ENCODE measurements around the gene PHACTR2. TPM values are rescaled to one million over a fixed set of nuclear protein-coding genes. Genes with fewer than 3 reads are reported as not detected.

PHACTR2 gene
- total RNA-seq, 1 experiment from 2014 or later = 27.6 TPM

DNA sequence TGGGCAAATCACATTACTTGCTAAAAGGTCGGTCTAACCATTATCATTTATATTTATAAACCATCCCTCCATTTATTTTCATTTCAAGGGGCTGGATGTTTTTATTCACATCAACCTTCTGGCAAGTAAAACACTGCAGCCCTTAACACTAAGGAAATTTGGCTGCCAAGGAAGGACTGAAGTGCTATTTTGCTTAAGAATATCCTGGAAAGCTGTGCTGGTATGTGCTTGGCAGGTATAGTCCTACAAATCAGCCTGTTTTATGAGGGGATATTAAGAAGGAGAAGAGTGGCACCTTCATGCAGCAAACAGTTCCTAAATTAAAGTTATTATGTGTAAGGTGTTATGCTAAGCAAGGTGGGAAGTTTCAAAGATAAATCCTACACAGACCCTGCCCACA lies 9.8 kb downstream of the PHACTR2 start:
- ChIA-PET POLR2A (no interaction called here), CTCF (no interaction called here), RAD21 (ENCODE audit: low non-redundant PET in 1 of 2, low total read pairs in 2 of 2, uncharacterized antibody in 2 of 2, unreplicated experiment in 2 of 2) (no interaction called here)
- peaks cover 0 to 3% of the 10 kb centered on the region in 2 experiments; a peak in 2 of 4 replicates for H3K4me1 ChIP-seq (ENCODE audit: control insufficient read depth in 1 of 2, insufficient read depth in 2 of 2, low read length in 2 of 2)
- no peak overlapping the region for H2AFZ ChIP-seq (ENCODE audit: low read depth, low read length, poor library complexity, severe bottlenecking)
- no peak overlapping the region for H3K4me3 ChIP-seq (replicated peaks in 1 of 2; ENCODE audit: low read depth in 1 of 2, low read length in 2 of 2)
- H3K79me2 ChIP-seq (ENCODE audit: insufficient read depth, low read length) = peaks cover 20% of the 10 kb centered on the region; the same call in 1 of the 2 replicates
- intact Hi-C loops (cut with micrococcal nuclease) = no loop called here
- H3K9ac ChIP-seq (ENCODE audit: low read length) = no peak overlapping the region
- BruUV-seq (replicated peaks) = no TSS peak
- no peaks in the 10 kb centered on the region for H3K36me3 ChIP-seq (ENCODE audit: control insufficient read depth in 1 of 2, insufficient read depth in 2 of 2, low read length in 2 of 2)
- no peaks in the 10 kb centered on the region for H3K27me3 ChIP-seq (ENCODE audit: insufficient read depth, low read length)
- TF ChIP-seq YY1 (IDR thresholded peaks at IDR 0.05; ENCODE audit: extremely low read depth, insufficient replicate concordance, low read depth, low read length) = no peak
- TF ChIP-seq POLR2AphosphoS5 (IDR thresholded peaks at IDR 0.05; ENCODE audit: low read depth, low read length) = no peak
- TF ChIP-seq ZFX (IDR thresholded peaks at IDR 0.05) = no peak
- TF ChIP-seq, protein P1, sequence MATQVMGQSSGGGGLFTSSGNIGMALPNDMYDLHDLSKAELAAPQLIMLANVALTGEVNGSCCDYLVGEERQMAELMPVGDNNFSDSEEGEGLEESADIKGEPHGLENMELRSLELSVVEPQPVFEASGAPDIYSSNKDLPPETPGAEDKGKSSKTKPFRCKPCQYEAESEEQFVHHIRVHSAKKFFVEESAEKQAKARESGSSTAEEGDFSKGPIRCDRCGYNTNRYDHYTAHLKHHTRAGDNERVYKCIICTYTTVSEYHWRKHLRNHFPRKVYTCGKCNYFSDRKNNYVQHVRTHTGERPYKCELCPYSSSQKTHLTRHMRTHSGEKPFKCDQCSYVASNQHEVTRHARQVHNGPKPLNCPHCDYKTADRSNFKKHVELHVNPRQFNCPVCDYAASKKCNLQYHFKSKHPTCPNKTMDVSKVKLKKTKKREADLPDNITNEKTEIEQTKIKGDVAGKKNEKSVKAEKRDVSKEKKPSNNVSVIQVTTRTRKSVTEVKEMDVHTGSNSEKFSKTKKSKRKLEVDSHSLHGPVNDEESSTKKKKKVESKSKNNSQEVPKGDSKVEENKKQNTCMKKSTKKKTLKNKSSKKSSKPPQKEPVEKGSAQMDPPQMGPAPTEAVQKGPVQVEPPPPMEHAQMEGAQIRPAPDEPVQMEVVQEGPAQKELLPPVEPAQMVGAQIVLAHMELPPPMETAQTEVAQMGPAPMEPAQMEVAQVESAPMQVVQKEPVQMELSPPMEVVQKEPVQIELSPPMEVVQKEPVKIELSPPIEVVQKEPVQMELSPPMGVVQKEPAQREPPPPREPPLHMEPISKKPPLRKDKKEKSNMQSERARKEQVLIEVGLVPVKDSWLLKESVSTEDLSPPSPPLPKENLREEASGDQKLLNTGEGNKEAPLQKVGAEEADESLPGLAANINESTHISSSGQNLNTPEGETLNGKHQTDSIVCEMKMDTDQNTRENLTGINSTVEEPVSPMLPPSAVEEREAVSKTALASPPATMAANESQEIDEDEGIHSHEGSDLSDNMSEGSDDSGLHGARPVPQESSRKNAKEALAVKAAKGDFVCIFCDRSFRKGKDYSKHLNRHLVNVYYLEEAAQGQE (IDR thresholded peaks at IDR 0.05; ENCODE audit: low read depth) = no peak
- TF ChIP-seq, protein P2, sequence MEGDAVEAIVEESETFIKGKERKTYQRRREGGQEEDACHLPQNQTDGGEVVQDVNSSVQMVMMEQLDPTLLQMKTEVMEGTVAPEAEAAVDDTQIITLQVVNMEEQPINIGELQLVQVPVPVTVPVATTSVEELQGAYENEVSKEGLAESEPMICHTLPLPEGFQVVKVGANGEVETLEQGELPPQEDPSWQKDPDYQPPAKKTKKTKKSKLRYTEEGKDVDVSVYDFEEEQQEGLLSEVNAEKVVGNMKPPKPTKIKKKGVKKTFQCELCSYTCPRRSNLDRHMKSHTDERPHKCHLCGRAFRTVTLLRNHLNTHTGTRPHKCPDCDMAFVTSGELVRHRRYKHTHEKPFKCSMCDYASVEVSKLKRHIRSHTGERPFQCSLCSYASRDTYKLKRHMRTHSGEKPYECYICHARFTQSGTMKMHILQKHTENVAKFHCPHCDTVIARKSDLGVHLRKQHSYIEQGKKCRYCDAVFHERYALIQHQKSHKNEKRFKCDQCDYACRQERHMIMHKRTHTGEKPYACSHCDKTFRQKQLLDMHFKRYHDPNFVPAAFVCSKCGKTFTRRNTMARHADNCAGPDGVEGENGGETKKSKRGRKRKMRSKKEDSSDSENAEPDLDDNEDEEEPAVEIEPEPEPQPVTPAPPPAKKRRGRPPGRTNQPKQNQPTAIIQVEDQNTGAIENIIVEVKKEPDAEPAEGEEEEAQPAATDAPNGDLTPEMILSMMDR (IDR thresholded peaks at IDR 0.05 in 2 of 3, conservative IDR thresholded peaks at IDR 0.05 in 1 of 3; ENCODE audit: borderline replicate concordance in 1 of 3, insufficient read depth in 1 of 3, low read depth in 2 of 3, low read length in 2 of 3) = no peak
- TF ChIP-seq SP1 (IDR thresholded peaks at IDR 0.05; ENCODE audit: low read depth) = no peak
- TF ChIP-seq, protein P3, sequence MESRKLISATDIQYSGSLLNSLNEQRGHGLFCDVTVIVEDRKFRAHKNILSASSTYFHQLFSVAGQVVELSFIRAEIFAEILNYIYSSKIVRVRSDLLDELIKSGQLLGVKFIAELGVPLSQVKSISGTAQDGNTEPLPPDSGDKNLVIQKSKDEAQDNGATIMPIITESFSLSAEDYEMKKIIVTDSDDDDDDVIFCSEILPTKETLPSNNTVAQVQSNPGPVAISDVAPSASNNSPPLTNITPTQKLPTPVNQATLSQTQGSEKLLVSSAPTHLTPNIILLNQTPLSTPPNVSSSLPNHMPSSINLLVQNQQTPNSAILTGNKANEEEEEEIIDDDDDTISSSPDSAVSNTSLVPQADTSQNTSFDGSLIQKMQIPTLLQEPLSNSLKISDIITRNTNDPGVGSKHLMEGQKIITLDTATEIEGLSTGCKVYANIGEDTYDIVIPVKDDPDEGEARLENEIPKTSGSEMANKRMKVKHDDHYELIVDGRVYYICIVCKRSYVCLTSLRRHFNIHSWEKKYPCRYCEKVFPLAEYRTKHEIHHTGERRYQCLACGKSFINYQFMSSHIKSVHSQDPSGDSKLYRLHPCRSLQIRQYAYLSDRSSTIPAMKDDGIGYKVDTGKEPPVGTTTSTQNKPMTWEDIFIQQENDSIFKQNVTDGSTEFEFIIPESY (IDR thresholded peaks at IDR 0.05; ENCODE audit: extremely low read depth, insufficient replicate concordance, low read length) = no peak
- TF ChIP-seq EGR1 (IDR thresholded peaks at IDR 0.05; ENCODE audit: low read depth) = no peak
- TF ChIP-seq, protein P4, sequence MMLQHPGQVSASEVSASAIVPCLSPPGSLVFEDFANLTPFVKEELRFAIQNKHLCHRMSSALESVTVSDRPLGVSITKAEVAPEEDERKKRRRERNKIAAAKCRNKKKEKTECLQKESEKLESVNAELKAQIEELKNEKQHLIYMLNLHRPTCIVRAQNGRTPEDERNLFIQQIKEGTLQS (IDR thresholded peaks at IDR 0.05) = no peak
- no peak for TF ChIP-seq EZH2 (IDR thresholded peaks at IDR 0.05)
- no peak for TF ChIP-seq FOSL1 (IDR thresholded peaks at IDR 0.05; ENCODE audit: low read depth)
- TF ChIP-seq ZNF274 (IDR thresholded peaks at IDR 0.05; ENCODE audit: low read depth, low read length) = no peak
- peaks cover 0 to 6% of the 10 kb centered on the region in 2 experiments; a peak in 1 of 4 replicates for H3K9me3 ChIP-seq (ENCODE audit: control insufficient read depth in 1 of 2, insufficient read depth in 1 of 2, low read depth in 1 of 2, low read length in 2 of 2)
- DNase-seq (ENCODE audit: low read depth, low spot score) = no peak
- H3K27ac ChIP-seq (ENCODE audit: low read depth, low read length) = no peak overlapping the region
- H4K20me1 ChIP-seq (ENCODE audit: insufficient read depth) = no peaks in the 10 kb centered on the region
- H3K9me2 ChIP-seq (ENCODE audit: insufficient read depth) = no peaks in the 10 kb centered on the region
- ATAC-seq = no peak
- H3K4me2 ChIP-seq (ENCODE audit: low read length) = no peak overlapping the region
